Natural killer cell treated with Interleukin-12 subunit alpha and Interleukin-12 subunit beta and Interleukin-15 and Interleukin-18, amount 100 ng/mL, for 72 hours (primary cell): ENCODE measurements around the gene TTLL10. TPM values are rescaled to one million over a fixed set of nuclear protein-coding genes. Genes with fewer than 3 reads are reported as not detected.
A peak's percentile ranks its signal among the peaks of the same experiment; 100 is the strongest.
"Not testable (repeated sequence)": the region's sequence is repeated elsewhere in the genome, so short reads cannot be mapped to it uniquely, and the experiment has no call there.

Experiments used
- ATAC-seq, 2 donors: fragments of 150-1000 bp; cut with Tn5 transposase in 1 of 2; sonication (Bioruptor Pico), chemical (Tn5 transposase) in 1 of 2; 2 replicates each; pipeline ENCODE4 v1.10.0; 2021
- DNase-seq: peaks from one replicate; pipeline ENCODE4 v3.0.0; 2022; ENCODE audit warnings: low spot score
- H3K27ac Mint-ChIP-seq, 2 donors: 1 replicate in 1 of 2; 2 replicates in 1 of 2; pipeline ENCODE4 v1.8.0; 2022; ENCODE audit warnings: mixed read lengths in 2 of 2, mild to moderate bottlenecking in 1 of 2, moderate library complexity in 1 of 2
- H3K27me3 Mint-ChIP-seq, 2 donors: 1 replicate in 1 of 2; 2 replicates in 1 of 2; pipeline ENCODE4 v1.8.0; 2022; ENCODE audit warnings: mixed read lengths in 2 of 2
- H3K36me3 Mint-ChIP-seq: one replicate; pipeline ENCODE4 v1.8.0; 2022; ENCODE audit warnings: mixed read lengths
- H3K4me1 Mint-ChIP-seq, 2 donors: 1 replicate in 1 of 2; 2 replicates in 1 of 2; pipeline ENCODE4 v1.8.0; 2022; ENCODE audit warnings: low read depth in 2 of 2, mixed read lengths in 2 of 2, mild to moderate bottlenecking in 1 of 2
- H3K4me3 Mint-ChIP-seq: one replicate; pipeline ENCODE4 v1.8.0; 2022; ENCODE audit warnings: mixed read lengths
- H3K9me3 Mint-ChIP-seq: 2 replicates; pipeline ENCODE4 v1.8.0; 2022; ENCODE audit warnings: mixed read lengths
- total RNA-seq, 2 donors: library from RNA; stranded (reverse); gene quantifications; one replicate each; pipeline ENCODE4 v1.2.3, GENCODE V29; 2022

Gene TTLL10
- total RNA-seq, 2 donors from 2014 or later = 0.31 TPM; not detected in 1

- H3K36me3 Mint-ChIP-seq = no peaks in the 10 kb centered on the region
- no peaks in the 10 kb centered on the region for H3K9me3 Mint-ChIP-seq
- H3K4me3 Mint-ChIP-seq = no peak overlapping the region
- DNase-seq (no peak), ATAC-seq (no peak)
- no peaks in the 10 kb centered on the region for H3K27me3 Mint-ChIP-seq
- H3K4me1 Mint-ChIP-seq = peaks cover 0 to 10% of the 10 kb centered on the region in 2 donors
- H3K27ac Mint-ChIP-seq = peak overlapping the region in 1 of 2 donors; percentile 54
These were observed 28.1 kb upstream of the TTLL10 start for GRCh38 chr1:1145547-1145914.

- Mint-ChIP-seq H3K27me3 (no peaks in the 10 kb centered on the region), H3K4me3 (no peak overlapping the region), H3K27ac (peak overlapping the region; percentile 60 to 72), H3K4me1 (peaks cover 0 to 10% of the 10 kb centered on the region in 2 donors), H3K36me3 (no peaks in the 10 kb centered on the region), H3K9me3 (no peaks in the 10 kb centered on the region)
- no peak for ATAC-seq
- no peak for DNase-seq
These were observed 27.7 kb upstream of the TTLL10 start for GRCh38 chr1:1146026-1146425.

DNA sequence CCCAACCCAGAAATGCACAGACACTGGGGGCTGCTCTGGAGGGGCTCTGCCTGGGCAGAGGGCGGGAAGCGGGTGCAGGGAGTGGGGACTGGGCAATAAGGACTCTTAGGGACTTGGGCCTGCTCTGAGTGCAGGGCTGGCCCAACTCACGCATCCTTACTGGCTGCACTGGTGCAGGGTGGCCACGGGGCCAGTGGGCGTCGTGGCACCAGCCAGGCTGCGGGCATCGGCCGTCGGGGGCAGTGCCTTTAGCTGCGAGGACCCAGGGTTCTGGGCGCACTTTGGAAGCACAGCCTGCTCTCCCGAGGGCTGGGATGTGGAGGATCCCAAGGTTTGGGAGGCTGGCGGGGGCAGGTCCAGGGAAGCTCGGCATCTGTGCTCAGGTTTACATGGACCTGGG lies 27.1 kb upstream of the TTLL10 start:
- Mint-ChIP-seq H3K9me3 (no peaks in the 10 kb centered on the region), H3K4me1 (peaks cover 0 to 10% of the 10 kb centered on the region in 2 donors), H3K4me3 (no peak overlapping the region), H3K27me3 (no peaks in the 10 kb centered on the region), H3K36me3 (no peaks in the 10 kb centered on the region), H3K27ac (peak overlapping the region; percentile 60 to 72)
- ATAC-seq = no peak
- no peak for DNase-seq

- H3K27ac Mint-ChIP-seq = peak overlapping the region in 1 of 2 donors; percentile 49
- peaks cover 7% of the 10 kb centered on the region for H3K36me3 Mint-ChIP-seq
- DNase-seq = no peak
- no peaks in the 10 kb centered on the region for H3K27me3 Mint-ChIP-seq
- H3K9me3 Mint-ChIP-seq = peaks cover 9% of the 10 kb centered on the region
- no peak overlapping the region for H3K4me3 Mint-ChIP-seq
- peaks cover 8 to 19% of the 10 kb centered on the region in 2 donors for H3K4me1 Mint-ChIP-seq
- ATAC-seq = no peak
These were observed 25.6 kb upstream of the TTLL10 start for GRCh38 chr1:1148061-1148460.

DNA sequence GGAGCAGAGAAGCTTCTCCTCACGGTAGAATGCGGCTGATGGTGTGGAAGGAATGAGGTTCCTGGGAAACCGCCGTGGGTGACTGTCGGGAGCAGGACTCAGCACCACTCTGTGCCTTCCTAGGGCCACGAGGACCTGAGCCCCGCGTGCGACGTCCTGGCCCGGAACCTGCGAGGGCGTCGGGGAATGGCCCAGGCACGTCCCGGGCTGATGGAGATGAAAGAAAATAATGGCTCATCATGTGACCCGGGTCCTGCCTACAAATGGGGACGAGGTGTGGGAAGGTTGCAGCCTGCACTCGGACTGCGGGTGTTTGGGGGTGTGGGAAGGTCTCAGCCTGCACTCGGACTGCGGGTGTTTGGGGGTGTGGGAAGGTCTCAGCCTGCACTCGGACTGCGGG lies 25.1 kb upstream of the TTLL10 start:
- Mint-ChIP-seq H3K4me1 (peaks cover 12 to 23% of the 10 kb centered on the region in 2 donors), H3K4me3 (no peak overlapping the region), H3K27me3 (no peaks in the 10 kb centered on the region), H3K36me3 (peaks cover 12% of the 10 kb centered on the region), H3K27ac (peak overlapping the region in 1 of 2 donors; percentile 49), H3K9me3 (peaks cover 12% of the 10 kb centered on the region)
- ATAC-seq (no peak), DNase-seq (no peak)

DNA sequence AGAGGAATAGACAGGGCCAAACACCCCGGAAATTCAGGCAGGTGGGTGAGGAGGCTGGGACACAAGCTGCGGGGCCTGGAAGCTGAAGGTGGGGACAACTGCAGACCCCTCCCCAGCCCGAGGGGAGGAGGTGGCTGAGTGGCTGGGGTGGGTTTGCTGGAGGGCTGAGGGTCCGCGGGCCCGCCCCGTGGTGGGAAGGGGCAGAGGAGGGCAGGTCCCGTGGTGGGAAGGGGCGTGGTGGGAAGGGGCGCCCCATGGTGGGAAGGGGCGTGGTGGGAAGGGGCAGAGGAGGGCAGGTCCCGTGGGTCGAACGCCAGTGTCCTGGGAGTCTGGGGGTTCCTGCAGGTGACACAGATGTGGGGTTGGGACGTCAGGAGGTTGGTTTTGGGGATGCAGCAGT lies 24.3 kb upstream of the TTLL10 start:
- ATAC-seq = no peak

GRCh38 chr1:1150100-1150499 lies 23.6 kb upstream of the TTLL10 start:
- Mint-ChIP-seq H3K36me3 (peaks cover 21% of the 10 kb centered on the region), H3K27me3 (no peaks in the 10 kb centered on the region), H3K4me1 (peaks cover 20 to 26% of the 10 kb centered on the region in 2 donors), H3K4me3 (no peak overlapping the region), H3K9me3 (peaks cover 16% of the 10 kb centered on the region), H3K27ac (no peak overlapping the region)
- no peak for DNase-seq
- ATAC-seq = no peak

More for the DNA sequence above, 24.3 kb upstream of the TTLL10 start:
- Mint-ChIP-seq H3K9me3 (peaks cover 16% of the 10 kb centered on the region), H3K4me1 (peaks cover 20 to 26% of the 10 kb centered on the region in 2 donors), H3K27ac (no peak overlapping the region), H3K27me3 (no peaks in the 10 kb centered on the region), H3K36me3 (peaks cover 21% of the 10 kb centered on the region), H3K4me3 (no peak overlapping the region)
- no peak for DNase-seq

- Mint-ChIP-seq H3K9me3 (peaks cover 20% of the 10 kb centered on the region), H3K27ac (no peak overlapping the region), H3K4me1 (peaks cover 20 to 27% of the 10 kb centered on the region in 2 donors), H3K36me3 (peaks cover 21% of the 10 kb centered on the region), H3K4me3 (no peak overlapping the region), H3K27me3 (no peaks in the 10 kb centered on the region)
- ATAC-seq (no peak), DNase-seq (no peak)
These were observed 22.4 kb upstream of the TTLL10 start for GRCh38 chr1:1151306-1151705.

DNA sequence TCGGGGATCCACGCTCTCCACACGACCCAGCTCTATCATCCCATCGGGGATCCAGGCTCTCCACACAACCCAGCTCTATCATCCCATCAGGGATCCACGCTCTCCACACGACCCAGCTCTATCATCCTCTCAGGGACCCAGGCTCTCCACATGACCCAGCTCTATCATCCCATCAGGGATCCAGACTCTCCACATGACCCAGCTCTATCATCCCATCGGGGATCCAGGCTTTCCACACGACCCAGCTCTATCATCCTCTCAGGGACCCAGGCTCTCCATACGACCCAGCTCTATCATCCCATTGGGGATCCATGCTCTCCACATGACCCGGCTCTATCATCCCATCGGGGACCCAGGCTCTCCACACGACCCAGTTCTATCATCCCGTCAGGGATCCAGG lies 21.2 kb upstream of the TTLL10 start:
- H3K4me1 Mint-ChIP-seq = peaks cover 20 to 28% of the 10 kb centered on the region in 2 donors
- not testable (repeated sequence) for ATAC-seq, H3K4me3 Mint-ChIP-seq, DNase-seq, H3K27me3 Mint-ChIP-seq
- H3K36me3 Mint-ChIP-seq = peaks cover 21% of the 10 kb centered on the region
- peak overlapping the region; percentile 64 to 95 for H3K27ac Mint-ChIP-seq
- peaks cover 20% of the 10 kb centered on the region for H3K9me3 Mint-ChIP-seq

DNA sequence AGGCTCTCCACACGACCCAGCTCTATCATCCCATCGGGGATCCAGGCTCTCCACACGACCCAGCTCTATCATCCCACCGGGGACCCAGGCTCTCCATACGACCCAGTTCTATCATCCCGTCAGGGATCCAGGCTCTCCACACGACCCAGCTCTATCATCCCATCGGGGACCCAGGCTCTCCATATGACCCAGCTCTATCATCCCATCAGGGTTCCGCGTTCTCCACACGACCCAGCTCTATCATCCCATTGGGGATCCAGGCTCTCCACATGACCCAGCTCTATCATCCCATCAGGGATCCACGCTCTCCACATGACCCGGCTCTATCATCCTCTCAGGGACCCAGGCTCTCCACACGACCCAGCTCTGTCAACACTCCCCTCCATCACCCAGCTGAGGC lies 20.5 kb upstream of the TTLL10 start:
- Mint-ChIP-seq H3K4me3 (peak overlapping the region; percentile 43), H3K36me3 (peaks cover 21% of the 10 kb centered on the region), H3K9me3 (peaks cover 20% of the 10 kb centered on the region), H3K27ac (peak overlapping the region; percentile 64 to 95), H3K4me1 (peaks cover 20 to 27% of the 10 kb centered on the region in 2 donors)
- H3K27me3 Mint-ChIP-seq, ATAC-seq, DNase-seq: not testable (repeated sequence)

DNA sequence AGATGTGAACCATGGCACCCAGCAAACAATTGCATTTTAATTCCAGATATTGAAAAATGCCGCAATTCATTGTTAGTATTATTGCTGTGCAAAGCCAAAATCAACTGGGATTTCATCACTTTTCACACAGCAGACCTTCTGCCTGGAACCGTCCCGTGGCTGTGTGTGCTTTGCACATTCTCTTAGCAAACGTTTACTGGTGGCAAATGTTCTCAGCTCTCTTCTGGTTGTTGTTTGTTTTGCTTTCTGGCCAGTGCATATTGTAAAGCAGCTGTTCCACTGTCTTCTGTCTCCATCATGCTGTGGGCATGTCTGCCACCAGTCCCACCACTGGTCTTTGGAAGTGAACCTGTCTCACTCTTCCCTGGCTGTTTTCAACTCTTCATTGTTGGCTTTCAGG lies 19.8 kb upstream of the TTLL10 start:
- peaks cover 20 to 23% of the 10 kb centered on the region in 2 donors for H3K4me1 Mint-ChIP-seq
- H3K4me3 Mint-ChIP-seq = no peak overlapping the region
- no peaks in the 10 kb centered on the region for H3K27me3 Mint-ChIP-seq
- ATAC-seq (no peak), DNase-seq (no peak)
- H3K36me3 Mint-ChIP-seq = peaks cover 21% of the 10 kb centered on the region
- H3K9me3 Mint-ChIP-seq = peaks cover 20% of the 10 kb centered on the region
- peak overlapping the region; percentile 64 to 95 for H3K27ac Mint-ChIP-seq

GRCh38 chr1:1155258-1155657 lies 18.4 kb upstream of the TTLL10 start:
- Mint-ChIP-seq H3K36me3 (peaks cover 21% of the 10 kb centered on the region), H3K9me3 (peaks cover 20% of the 10 kb centered on the region), H3K27me3 (no peaks in the 10 kb centered on the region), H3K27ac (no peak overlapping the region), H3K4me3 (no peak overlapping the region), H3K4me1 (peaks cover 20 to 23% of the 10 kb centered on the region in 2 donors)
- no peak for DNase-seq
- ATAC-seq = no peak

- no peaks in the 10 kb centered on the region for H3K27me3 Mint-ChIP-seq
- H3K9me3 Mint-ChIP-seq = peaks cover 20% of the 10 kb centered on the region
- H3K4me3 Mint-ChIP-seq = peak overlapping the region; percentile 54
- H3K36me3 Mint-ChIP-seq = peaks cover 21% of the 10 kb centered on the region
- peak overlapping the region; percentile 50 to 51 for H3K27ac Mint-ChIP-seq
- peaks cover 20 to 23% of the 10 kb centered on the region in 2 donors for H3K4me1 Mint-ChIP-seq
- ATAC-seq (no peak), DNase-seq (no peak)
These were observed 17.3 kb upstream of the TTLL10 start for GRCh38 chr1:1156140-1157032.

GRCh38 chr1:1157033-1157365 lies 16.7 kb upstream of the TTLL10 start:
- peak overlapping the region; percentile 54 for H3K4me3 Mint-ChIP-seq
- no peak for DNase-seq
- no peaks in the 10 kb centered on the region for H3K27me3 Mint-ChIP-seq
- peak overlapping the region; percentile 50 to 51 for H3K27ac Mint-ChIP-seq
- ATAC-seq = peak in 1 of 2 donors; percentile 2
- peaks cover 20% of the 10 kb centered on the region for H3K9me3 Mint-ChIP-seq
- H3K36me3 Mint-ChIP-seq = peaks cover 21% of the 10 kb centered on the region
- H3K4me1 Mint-ChIP-seq = peaks cover 20 to 23% of the 10 kb centered on the region in 2 donors
